SK-N-SH treated with all-trans-retinoic acid at 6 μM for 48 hours (cell line): ENCODE data around the gene TRIM7.

Source experiments
- ESRRG ChIP-seq: fragments of 250-450 bp; sonication (Bioruptor Pico); IDR thresholded peaks from 2 replicates; pipeline ENCODE4 v1.6.1; 2021; ENCODE audit warnings: mild to moderate bottlenecking
- SNAI2 ChIP-seq: fragments of 250-450 bp; sonication (Bioruptor Pico); IDR thresholded peaks from 2 replicates; pipeline ENCODE4 v1.5.0; 2020; ENCODE audit warnings: mild to moderate bottlenecking, moderate library complexity
- TCF4 ChIP-seq: fragments of 250-450 bp; sonication (Bioruptor Pico); IDR thresholded peaks from 2 replicates; pipeline ENCODE4 v1.8.0; 2021; ENCODE audit warnings: mild to moderate bottlenecking, moderate library complexity, borderline replicate concordance
- ZFP30 ChIP-seq: fragments of 450-650 bp; formaldehyde crosslinking; IDR thresholded peaks from 2 replicates; pipeline ENCODE4 v1.5.0; 2022; ENCODE audit warnings: mild to moderate bottlenecking, moderate library complexity
- ZNF8 ChIP-seq: fragments of 450-650 bp; formaldehyde crosslinking; IDR thresholded peaks from 2 replicates; pipeline ENCODE4 v1.5.0; 2020; ENCODE audit warnings: mild to moderate bottlenecking, moderate library complexity

GRCh38 chr5:181217803-181218062, 12.7 kb upstream of the TRIM7 start:
- TF ChIP-seq ESRRG (CRISPR knock-in tag) (no peak), TCF4 (no peak), SNAI2 (CRISPR knock-in tag) (no peak), ZNF8 (CRISPR knock-in tag) (no peak), ZFP30 (CRISPR knock-in tag) (no peak)
